Mesenchymal stem cell (in vitro differentiated cells and primary cell): Measurements from ENCODE around the gene PILRB.

ENCODE experiments used
- DNase-seq: peaks from one replicate; pipeline ENCODE4 v3.0.0-alpha.2; 2013
- H2AFZ ChIP-seq: one replicate; pipeline ENCODE4 v1.6.1; 2013; ENCODE audit warnings: low read depth, mild to moderate bottlenecking, control low read depth, inconsistent platforms, low read length, moderate library complexity
- H2AK5ac ChIP-seq: 2 replicates; pipeline ENCODE4 v1.6.1; 2013; ENCODE audit warnings: low read length, moderate library complexity, mild to moderate bottlenecking, inconsistent platforms; ENCODE audit not compliant: severe bottlenecking
- H2BK120ac ChIP-seq: one replicate; pipeline ENCODE4 v1.6.1; 2013; ENCODE audit warnings: low read depth, mild to moderate bottlenecking, inconsistent platforms, low read length, moderate library complexity
- H2BK12ac ChIP-seq, 2 experiments: one replicate each; pipeline ENCODE4 v1.6.1; 2013; ENCODE audit warnings: inconsistent platforms in 2 of 2, low read length in 2 of 2, mild to moderate bottlenecking in 2 of 2, moderate library complexity in 2 of 2, control low read depth in 1 of 2
- H2BK15ac ChIP-seq: one replicate; pipeline ENCODE4 v1.6.1; 2013; ENCODE audit warnings: mild to moderate bottlenecking, low read depth, inconsistent platforms; ENCODE audit not compliant: poor library complexity, severe bottlenecking
- H2BK5ac ChIP-seq: 2 replicates; pipeline ENCODE4 v1.6.1; 2013; ENCODE audit warnings: low read depth, mild to moderate bottlenecking, low read length, control low read depth, inconsistent platforms; ENCODE audit not compliant: poor library complexity, severe bottlenecking
- H3K14ac ChIP-seq, 2 experiments: one replicate each; pipeline ENCODE4 v1.6.1; 2013; ENCODE audit warnings: inconsistent platforms in 2 of 2, low read length in 2 of 2, control low read depth in 1 of 2, mild to moderate bottlenecking in 1 of 2, moderate library complexity in 1 of 2
- H3K18ac ChIP-seq, 2 experiments: one replicate each; pipeline ENCODE4 v1.6.1; 2013; ENCODE audit warnings: inconsistent platforms in 2 of 2, low read length in 2 of 2, control low read depth in 1 of 2, low read depth in 1 of 2, mild to moderate bottlenecking in 1 of 2
- H3K23ac ChIP-seq, 2 experiments: one replicate each; pipeline ENCODE4 v1.6.1; 2013; ENCODE audit warnings: inconsistent platforms in 2 of 2, low read length in 2 of 2, mild to moderate bottlenecking in 2 of 2, moderate library complexity in 2 of 2, control low read depth in 1 of 2
- H3K27ac ChIP-seq: 2 replicates; pipeline ENCODE4 v1.5.1; 2013; ENCODE audit warnings: mild to moderate bottlenecking, moderate library complexity, low read length, control low read depth, inconsistent platforms; ENCODE audit not compliant: poor library complexity, severe bottlenecking
- H3K27me3 ChIP-seq, 2 experiments: 2 replicates each; pipeline versions ENCODE4 v1.6.1 to v1.7.0; 2013; ENCODE audit warnings: low read length in 2 of 2, mild to moderate bottlenecking in 2 of 2, moderate library complexity in 2 of 2, control low read depth in 1 of 2, inconsistent platforms in 1 of 2; ENCODE audit not compliant: control insufficient read depth in 1 of 2, insufficient read depth in 1 of 2
- H3K36me3 ChIP-seq, 2 experiments: 2 replicates each; pipeline versions ENCODE4 v1.6.1 to v1.7.0; 2013; ENCODE audit warnings: low read length in 2 of 2, control low read depth in 1 of 2, inconsistent platforms in 1 of 2, low read depth in 1 of 2, mild to moderate bottlenecking in 1 of 2; ENCODE audit not compliant: insufficient read depth in 2 of 2, control insufficient read depth in 1 of 2
- H3K4ac ChIP-seq, 2 experiments: one replicate each; pipeline ENCODE4 v1.6.1; 2013; ENCODE audit warnings: inconsistent platforms in 2 of 2, low read length in 2 of 2, mild to moderate bottlenecking in 2 of 2, moderate library complexity in 2 of 2, control low read depth in 1 of 2, low read depth in 1 of 2
- H3K4me1 ChIP-seq: 2 replicates; pipeline ENCODE4 v1.6.1; 2013; ENCODE audit warnings: low read depth, low read length, control low read depth; ENCODE audit not compliant: control insufficient read depth, insufficient read depth
- H3K4me2 ChIP-seq: 2 replicates; pipeline ENCODE4 v1.6.1; 2013; ENCODE audit warnings: low read length, mild to moderate bottlenecking, inconsistent platforms; ENCODE audit not compliant: poor library complexity, severe bottlenecking
- H3K4me3 ChIP-seq, 2 experiments: 2 replicates each; pipeline versions ENCODE4 v1.5.1 to v1.7.0; 2013; ENCODE audit warnings: low read length in 2 of 2, mild to moderate bottlenecking in 2 of 2, control low read depth in 1 of 2, low read depth in 1 of 2; ENCODE audit not compliant: insufficient read depth in 1 of 2
- H3K79me1 ChIP-seq: replicated peaks from 2 replicates; pipeline ENCODE4 v1.6.1; 2013; ENCODE audit warnings: mild to moderate bottlenecking, control low read depth, low read length, inconsistent platforms; ENCODE audit not compliant: poor library complexity, severe bottlenecking
- H3K9ac ChIP-seq: 2 replicates; pipeline ENCODE4 v1.7.0; 2013; ENCODE audit warnings: mild to moderate bottlenecking, low read length, moderate library complexity
- H3K9me3 ChIP-seq: 2 replicates; pipeline ENCODE4 v1.7.0; 2013; ENCODE audit warnings: mild to moderate bottlenecking, low read length; ENCODE audit not compliant: control insufficient read depth
- H4K8ac ChIP-seq: one replicate; pipeline ENCODE4 v1.6.1; 2013; ENCODE audit warnings: inconsistent platforms, mild to moderate bottlenecking, low read length, moderate library complexity
- H4K91ac ChIP-seq: one replicate; pipeline ENCODE4 v1.6.1; 2013; ENCODE audit warnings: mild to moderate bottlenecking, low read length, inconsistent platforms
- WGBS: methylation state at CpG from one replicate; pipeline ENCODE4 v1.1.7; 2013; ENCODE audit warnings: mixed read lengths; 5-methylcytosine and 5-hydroxymethylcytosine counted together

The PILRB gene

DNA sequence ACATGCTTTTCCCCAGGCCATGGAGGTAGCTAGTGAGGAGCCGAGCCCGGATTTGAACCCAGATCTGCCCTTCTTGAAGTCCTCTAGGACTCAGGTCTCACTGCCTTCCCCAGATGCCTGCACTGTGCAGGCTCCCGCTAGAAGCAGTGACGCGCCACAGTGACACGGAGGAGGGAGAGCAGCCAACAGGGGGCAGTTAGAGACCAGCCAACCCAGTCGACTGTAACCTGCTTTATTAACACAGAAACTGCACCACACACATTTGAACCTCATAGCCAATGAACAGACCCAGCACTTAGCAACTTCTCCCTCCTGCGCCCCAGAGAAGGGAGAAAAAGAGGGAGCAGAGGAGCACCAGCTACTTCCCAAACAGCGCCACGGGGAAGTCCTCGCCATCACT lies 42.7 kb downstream of the PILRB start:
- H3K4ac ChIP-seq = no peak overlapping the region
- H3K9ac ChIP-seq = no peak overlapping the region
- no peak overlapping the region for H4K91ac ChIP-seq
- no peak overlapping the region for H3K4me3 ChIP-seq
- no peak overlapping the region for H2BK15ac ChIP-seq
- H2BK5ac ChIP-seq = no peak overlapping the region
- H3K79me1 ChIP-seq = no peaks in the 10 kb centered on the region
- no peak overlapping the region for H4K8ac ChIP-seq
- no peak overlapping the region for H2AK5ac ChIP-seq
- H3K27ac ChIP-seq = no peak overlapping the region
- H3K27me3 ChIP-seq = peaks cover 20 to 48% of the 10 kb centered on the region in 2 experiments
- H3K9me3 ChIP-seq = no peaks in the 10 kb centered on the region
- H2BK120ac ChIP-seq = no peak overlapping the region
- H2AFZ ChIP-seq = no peak overlapping the region
- H3K36me3 ChIP-seq = no peaks in the 10 kb centered on the region
- H3K18ac ChIP-seq = no peak overlapping the region
- no peak overlapping the region for H2BK12ac ChIP-seq
- no peak overlapping the region for H3K23ac ChIP-seq
- WGBS = 67% methylated on average over 11 of the region's 11 CpGs
- peak; percentile 33 for DNase-seq
- H3K4me2 ChIP-seq = peak overlapping the region; percentile 17
- no peaks in the 10 kb centered on the region for H3K4me1 ChIP-seq
- H3K14ac ChIP-seq = no peak overlapping the region

DNA sequence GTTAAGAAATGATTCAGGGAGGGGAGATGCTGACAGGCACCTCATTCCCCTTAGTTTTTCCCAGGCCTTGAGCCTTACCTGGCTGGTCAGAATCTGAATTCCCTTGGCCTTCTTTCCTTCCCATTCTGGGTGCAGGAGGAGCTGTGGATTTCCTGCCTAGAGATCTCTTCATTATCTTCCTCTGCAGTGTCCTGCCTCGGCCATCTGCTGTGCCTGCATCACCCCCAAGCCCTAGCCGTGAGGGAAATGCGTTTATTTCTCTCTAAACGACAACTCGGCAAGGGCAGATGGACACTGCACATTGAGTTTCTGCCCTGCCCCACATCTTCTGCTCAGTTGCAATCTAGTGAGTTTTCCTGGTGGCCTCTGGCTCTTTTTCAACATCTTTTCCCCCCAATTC lies 43.9 kb downstream of the PILRB start:
- H3K4me2 ChIP-seq = no peak overlapping the region

DNA sequence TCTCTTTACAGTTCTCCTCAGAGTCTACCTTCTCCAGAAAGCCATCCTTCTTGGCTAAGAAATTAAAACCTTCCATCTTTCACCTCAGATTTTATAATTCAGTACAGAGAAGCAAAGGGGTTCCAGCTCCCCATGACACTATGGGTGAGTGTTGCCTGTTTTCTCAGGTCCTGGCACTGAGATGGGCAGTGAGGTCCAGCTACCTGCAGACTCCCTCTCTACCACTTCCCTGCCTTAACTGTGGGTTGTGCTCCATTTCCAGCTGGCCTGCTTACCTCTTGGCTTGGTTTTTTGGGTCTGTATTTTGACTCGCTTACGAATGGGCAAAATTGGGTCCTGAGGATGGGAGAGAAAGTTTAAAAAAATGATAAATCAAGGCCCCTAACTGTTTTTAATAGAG lies 44.3 kb downstream of the PILRB start:
- 91% methylated on average over 2 of the region's 2 CpGs for WGBS
- Histone ChIP-seq H2BK120ac (no peak overlapping the region), H3K4me2 (no peak overlapping the region), H3K4me3 (no peak overlapping the region), H2AFZ (no peak overlapping the region), H2BK12ac (no peak overlapping the region), H3K4me1 (peaks cover under 1% of the 10 kb centered on the region), H3K27me3 (peaks cover 17 to 60% of the 10 kb centered on the region in 2 experiments), H2BK15ac (no peak overlapping the region), H3K79me1 (no peaks in the 10 kb centered on the region), H3K9me3 (no peaks in the 10 kb centered on the region), H3K4ac (no peak overlapping the region), H4K91ac (no peak overlapping the region), H3K18ac (no peak overlapping the region), H4K8ac (no peak overlapping the region), H3K27ac (no peak overlapping the region), H2AK5ac (no peak overlapping the region), H3K36me3 (no peaks in the 10 kb centered on the region), H3K23ac (no peak overlapping the region), H3K14ac (no peak overlapping the region), H2BK5ac (no peak overlapping the region), H3K9ac (no peak overlapping the region)
- no peak for DNase-seq

More for the DNA sequence above, 43.9 kb downstream of the PILRB start:
- H4K8ac ChIP-seq = no peak overlapping the region
- no peak overlapping the region for H3K9ac ChIP-seq
- H3K4me1 ChIP-seq = no peaks in the 10 kb centered on the region
- no peak overlapping the region for H3K14ac ChIP-seq
- H2BK120ac ChIP-seq = no peak overlapping the region
- H2AK5ac ChIP-seq = no peak overlapping the region
- no peak overlapping the region for H2BK12ac ChIP-seq
- no peak for DNase-seq
- no peak overlapping the region for H3K4me3 ChIP-seq
- no peaks in the 10 kb centered on the region for H3K79me1 ChIP-seq
- H2AFZ ChIP-seq = no peak overlapping the region
- WGBS = 68% methylated on average over 5 of the region's 5 CpGs
- no peak overlapping the region for H3K18ac ChIP-seq
- H3K9me3 ChIP-seq = no peaks in the 10 kb centered on the region
- H3K23ac ChIP-seq = no peak overlapping the region
- no peak overlapping the region for H4K91ac ChIP-seq
- no peak overlapping the region for H3K4ac ChIP-seq
- H2BK5ac ChIP-seq = no peak overlapping the region
- H2BK15ac ChIP-seq = no peak overlapping the region
- H3K36me3 ChIP-seq = no peaks in the 10 kb centered on the region
- H3K27me3 ChIP-seq = peaks cover 20 to 58% of the 10 kb centered on the region in 2 experiments
- no peak overlapping the region for H3K27ac ChIP-seq

DNA sequence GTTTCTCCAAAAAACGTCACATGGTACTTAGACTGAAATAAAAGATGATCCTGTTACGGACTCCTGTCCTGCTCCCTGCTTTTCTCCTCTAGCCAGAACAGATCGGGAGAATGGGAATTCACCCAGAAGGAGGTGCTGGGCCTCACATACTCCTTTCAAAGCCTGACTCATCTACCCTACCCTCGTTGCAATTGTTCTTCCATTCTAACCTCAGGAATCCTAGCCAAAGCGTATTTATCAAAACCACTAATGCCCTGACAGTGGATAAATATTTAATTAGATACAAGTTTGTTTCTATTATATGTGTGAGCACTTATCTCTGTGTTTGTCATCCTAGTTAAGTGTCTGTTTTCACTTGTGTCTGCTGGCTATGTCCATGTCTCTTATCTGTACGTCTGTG lies 48.9 kb downstream of the PILRB start:
- Histone ChIP-seq H2AK5ac (no peak overlapping the region), H3K14ac (no peak overlapping the region), H3K4me2 (no peak overlapping the region), H2BK120ac (no peak overlapping the region), H3K9me3 (no peaks in the 10 kb centered on the region), H2BK5ac (no peak overlapping the region), H2AFZ (no peak overlapping the region), H3K27ac (no peak overlapping the region), H3K18ac (no peak overlapping the region), H3K9ac (no peak overlapping the region), H3K36me3 (no peaks in the 10 kb centered on the region), H2BK12ac (no peak overlapping the region), H3K79me1 (no peaks in the 10 kb centered on the region), H3K4ac (no peak overlapping the region), H4K91ac (no peak overlapping the region), H3K4me1 (peaks cover 3% of the 10 kb centered on the region), H2BK15ac (no peak overlapping the region), H3K4me3 (no peak overlapping the region), H3K23ac (no peak overlapping the region), H4K8ac (no peak overlapping the region), H3K27me3 (peaks cover 3 to 56% of the 10 kb centered on the region in 2 experiments)
- DNase-seq = peak; percentile 69
- 34% methylated on average over 4 of the region's 6 CpGs for whole genome bisulfite sequencing
